ENCODE results near the gene LRP1B. TPM values are rescaled to one million over a fixed set of nuclear protein-coding genes. Genes with fewer than 3 reads are reported as not detected.

Gene LRP1B
- total RNA-seq, 4 donors from 2014 or later, result 3.3 to 11.1 (median 4.6) TPM

DNA sequence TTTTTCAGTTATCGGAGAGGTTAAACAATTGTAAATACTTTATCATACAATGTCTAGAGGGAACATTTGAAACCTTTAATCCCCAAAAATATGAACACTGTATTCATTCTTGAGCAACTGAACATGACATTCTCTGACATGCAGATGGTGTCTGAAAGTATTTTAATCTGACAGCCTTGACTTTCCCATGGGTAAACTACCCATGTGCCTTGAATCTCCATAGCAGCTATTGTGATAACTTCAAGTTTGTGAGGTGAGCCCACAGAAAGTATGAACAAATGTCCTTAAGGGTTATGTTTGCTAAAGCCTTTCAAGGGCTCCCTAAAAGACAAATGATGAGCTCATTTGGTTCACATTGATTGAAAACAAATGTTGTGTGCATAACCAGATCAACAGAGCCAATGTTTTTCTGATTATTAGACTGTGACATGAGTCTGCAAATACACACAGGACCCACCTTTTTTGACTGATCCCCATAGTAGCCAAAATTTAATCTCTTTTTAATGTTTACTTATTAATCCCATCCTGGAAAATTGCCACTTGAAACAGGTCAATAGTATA is 1326.0 kb downstream of the LRP1B start:
- Histone ChIP-seq H3K4me1 (no peaks in the 10 kb centered on the region), H3K27me3 (no peaks in the 10 kb centered on the region), H3K4me3 (no peak overlapping the region), H3K27ac (no peak overlapping the region), H3K36me3 (no peaks in the 10 kb centered on the region), H3K9me3 (no peaks in the 10 kb centered on the region)
- DNase-seq (no peak), ATAC-seq (no peak)
- in situ Hi-C loops (cut with MboI; ENCODE audit: low sequenced_read_pairs in 4 of 4) (no loop called here), intact Hi-C loops (cut with DNase I; ENCODE audit: low total_unique reads) (no loop called here)
- TF ChIP-seq POLR2A (IDR thresholded peaks at IDR 0.05), result no peak
- TF ChIP-seq, protein P1, sequence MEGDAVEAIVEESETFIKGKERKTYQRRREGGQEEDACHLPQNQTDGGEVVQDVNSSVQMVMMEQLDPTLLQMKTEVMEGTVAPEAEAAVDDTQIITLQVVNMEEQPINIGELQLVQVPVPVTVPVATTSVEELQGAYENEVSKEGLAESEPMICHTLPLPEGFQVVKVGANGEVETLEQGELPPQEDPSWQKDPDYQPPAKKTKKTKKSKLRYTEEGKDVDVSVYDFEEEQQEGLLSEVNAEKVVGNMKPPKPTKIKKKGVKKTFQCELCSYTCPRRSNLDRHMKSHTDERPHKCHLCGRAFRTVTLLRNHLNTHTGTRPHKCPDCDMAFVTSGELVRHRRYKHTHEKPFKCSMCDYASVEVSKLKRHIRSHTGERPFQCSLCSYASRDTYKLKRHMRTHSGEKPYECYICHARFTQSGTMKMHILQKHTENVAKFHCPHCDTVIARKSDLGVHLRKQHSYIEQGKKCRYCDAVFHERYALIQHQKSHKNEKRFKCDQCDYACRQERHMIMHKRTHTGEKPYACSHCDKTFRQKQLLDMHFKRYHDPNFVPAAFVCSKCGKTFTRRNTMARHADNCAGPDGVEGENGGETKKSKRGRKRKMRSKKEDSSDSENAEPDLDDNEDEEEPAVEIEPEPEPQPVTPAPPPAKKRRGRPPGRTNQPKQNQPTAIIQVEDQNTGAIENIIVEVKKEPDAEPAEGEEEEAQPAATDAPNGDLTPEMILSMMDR (IDR thresholded peaks at IDR 0.05 in 4 of 5, conservative IDR thresholded peaks at IDR 0.05 in 1 of 5), result no peak

DNA sequence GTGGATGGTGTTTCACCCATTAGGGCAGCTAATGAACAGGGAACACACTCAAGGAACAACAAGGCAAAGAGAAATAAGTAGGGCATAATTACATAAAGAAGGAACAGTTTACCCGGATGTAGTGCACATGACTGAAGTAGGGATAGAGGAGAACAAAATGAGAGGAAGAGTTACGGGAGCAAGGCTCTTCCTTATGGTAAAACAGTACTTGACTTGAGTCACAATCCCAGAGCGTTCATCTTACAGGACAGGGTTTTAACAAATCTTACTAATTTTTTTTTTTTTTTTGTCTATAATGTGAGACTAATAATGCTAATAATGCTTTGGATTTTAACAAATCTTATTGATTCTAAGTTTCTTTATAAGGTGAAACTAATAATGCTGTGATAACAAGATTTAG is 1329.5 kb downstream of the LRP1B start:
- intact Hi-C loops (cut with DNase I; ENCODE audit: low total_unique reads), result no loop called here
- Histone ChIP-seq H3K27me3 (no peaks in the 10 kb centered on the region), H3K4me3 (no peak overlapping the region), H3K4me1 (no peaks in the 10 kb centered on the region), H3K9me3 (no peaks in the 10 kb centered on the region), H3K27ac (no peak overlapping the region), H3K36me3 (no peaks in the 10 kb centered on the region)
- in situ Hi-C loops (cut with MboI; ENCODE audit: low sequenced_read_pairs in 4 of 4), result no loop called here
- DNase-seq, result no peak
- TF ChIP-seq, protein P1 (IDR thresholded peaks at IDR 0.05 in 4 of 5, conservative IDR thresholded peaks at IDR 0.05 in 1 of 5), result no peak
- TF ChIP-seq POLR2A (IDR thresholded peaks at IDR 0.05), result no peak
- ATAC-seq, result no peak

DNA sequence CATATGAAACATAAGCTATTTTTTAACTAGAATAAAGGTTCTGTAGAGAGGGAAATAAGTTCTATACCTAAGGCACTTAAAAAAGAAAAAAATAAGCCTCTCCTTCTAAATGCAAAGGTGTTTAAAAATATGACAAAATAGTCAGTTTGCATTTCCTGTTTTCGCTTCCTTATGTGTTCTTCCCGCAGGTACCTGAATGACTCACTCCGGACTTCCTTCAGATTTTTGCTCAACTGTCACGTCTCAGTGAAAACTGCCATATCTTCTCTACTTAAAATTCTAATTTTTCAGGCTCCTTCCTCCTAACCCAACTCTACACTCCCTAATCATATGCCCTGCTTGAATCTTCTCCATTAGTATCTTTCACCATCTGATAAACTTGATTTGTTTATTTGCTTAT is 1333.1 kb downstream of the LRP1B start:
- intact Hi-C loops (cut with DNase I; ENCODE audit: low total_unique reads) (no loop called here), in situ Hi-C loops (cut with MboI; ENCODE audit: low sequenced_read_pairs in 4 of 4) (no loop called here)
- Histone ChIP-seq H3K27me3 (no peaks in the 10 kb centered on the region), H3K4me1 (no peaks in the 10 kb centered on the region), H3K27ac (no peak overlapping the region), H3K4me3 (no peak overlapping the region), H3K36me3 (no peaks in the 10 kb centered on the region), H3K9me3 (no peaks in the 10 kb centered on the region)
- no peak for ATAC-seq
- no peak for TF ChIP-seq POLR2A (IDR thresholded peaks at IDR 0.05)
- TF ChIP-seq, protein P1 (IDR thresholded peaks at IDR 0.05 in 4 of 5, conservative IDR thresholded peaks at IDR 0.05 in 1 of 5), result no peak
- no peak for DNase-seq

DNA sequence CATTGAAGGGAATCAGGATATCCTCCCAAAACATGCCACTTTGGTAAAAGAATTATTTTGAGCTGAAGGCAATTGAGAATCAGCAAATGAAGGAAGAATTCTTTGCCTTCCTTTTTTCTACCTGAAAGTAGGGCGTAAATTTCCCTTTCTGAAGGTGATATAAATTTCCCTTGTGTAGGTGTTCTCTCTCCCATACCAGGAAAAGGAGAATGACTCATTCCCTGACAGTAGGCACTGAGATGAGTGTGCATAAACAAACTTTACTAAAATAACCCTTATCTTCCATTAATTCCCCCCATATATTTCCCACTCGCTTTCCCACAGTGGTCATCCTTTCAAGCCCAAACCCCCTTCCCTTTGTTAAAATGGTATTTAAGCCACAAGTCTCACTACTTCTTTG is 1339.0 kb downstream of the LRP1B start:
- Histone ChIP-seq H3K4me1 (peaks cover 0 to 4% of the 10 kb centered on the region in 2 donors), H3K9me3 (no peaks in the 10 kb centered on the region), H3K27me3 (no peaks in the 10 kb centered on the region), H3K36me3 (no peaks in the 10 kb centered on the region), H3K4me3 (no peak overlapping the region), H3K27ac (no peak overlapping the region)
- TF ChIP-seq POLR2A (IDR thresholded peaks at IDR 0.05), result no peak
- TF ChIP-seq, protein P1 (IDR thresholded peaks at IDR 0.05 in 4 of 5, conservative IDR thresholded peaks at IDR 0.05 in 1 of 5), result no peak
- intact Hi-C loops (cut with DNase I; ENCODE audit: low total_unique reads) (no loop called here), in situ Hi-C loops (cut with MboI; ENCODE audit: low sequenced_read_pairs in 4 of 4) (no loop called here)
- DNase-seq (no peak), ATAC-seq (no peak)

DNA sequence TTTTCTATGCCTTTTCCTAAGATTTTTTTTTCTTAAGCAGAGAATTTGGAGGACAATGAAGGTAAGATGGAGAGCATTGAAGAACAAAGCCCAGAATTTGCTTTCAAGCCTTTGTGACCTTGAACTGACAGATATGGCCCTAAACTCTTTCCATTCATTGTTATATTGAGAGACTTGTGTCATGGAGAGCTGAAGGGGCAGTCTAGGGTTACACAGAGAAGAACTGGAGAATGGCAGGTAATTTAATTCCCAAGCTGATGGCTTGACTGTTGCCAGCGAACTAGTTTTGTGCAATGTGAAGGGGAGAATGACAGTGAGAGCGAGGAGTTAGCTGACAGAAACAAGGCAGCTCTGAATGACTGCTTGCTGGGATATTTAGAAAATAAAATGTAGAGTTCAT is 1344.2 kb downstream of the LRP1B start:
- Histone ChIP-seq H3K36me3 (no peaks in the 10 kb centered on the region), H3K9me3 (no peaks in the 10 kb centered on the region), H3K27me3 (no peaks in the 10 kb centered on the region), H3K4me3 (peak overlapping the region in 1 of 4 donors; percentile 11), H3K27ac (peak overlapping the region in 3 of 4 donors; percentile 63 to 71 (median 64)), H3K4me1 (peaks cover 0 to 11% of the 10 kb centered on the region in 2 donors)
- intact Hi-C loops (cut with DNase I; ENCODE audit: low total_unique reads) (no loop called here), in situ Hi-C loops (cut with MboI; ENCODE audit: low sequenced_read_pairs in 4 of 4) (no loop called here)
- peak; percentile 89 to 96 for ATAC-seq
- TF ChIP-seq POLR2A (IDR thresholded peaks at IDR 0.05), result no peak
- peak; percentile 2 to 66 for DNase-seq
